Right atrium auricular region (tissue), 2 donors: ENCODE data around the gene ARHGEF39. TPM values are rescaled to one million over a fixed set of nuclear protein-coding genes. Genes with fewer than 3 reads are reported as not detected.

Source experiments
- DNase-seq: peaks from one replicate; pipeline ENCODE4 v3.0.0-alpha.2; 2019; ENCODE audit warnings: low spot score
- H3K27ac ChIP-seq, 2 donors: fragments of 200-600 bp; sonication (generic); 1 replicate in 1 of 2; 2 replicates in 1 of 2; pipeline ENCODE4 v1.5.1; 2016 to 2019
- H3K27me3 ChIP-seq, 2 donors: fragments of 200-600 bp; sonication (generic); one replicate each; pipeline versions ENCODE4 v1.5.1 to v1.6.0; 2017 to 2019
- H3K36me3 ChIP-seq: fragments of 200-600 bp; sonication (generic); one replicate; pipeline ENCODE4 v1.5.1; 2016
- H3K4me1 ChIP-seq, 2 donors: fragments of 200-600 bp; sonication (generic); one replicate each; pipeline versions ENCODE4 v1.5.1 to v1.6.0; 2017 to 2019
- H3K4me3 ChIP-seq, 2 donors: fragments of 200-600 bp; sonication (generic); 1 replicate in 1 of 2; 2 replicates in 1 of 2; pipeline ENCODE4 v1.5.1; 2017 to 2019; ENCODE audit warnings: mild to moderate bottlenecking in 1 of 2, moderate library complexity in 1 of 2
- H3K9me3 ChIP-seq, 2 donors: fragments of 200-600 bp; sonication (generic); one replicate each; pipeline ENCODE4 v1.5.1; 2019
- CTCF ChIP-seq, 2 donors: fragments of 200-600 bp; sonication (generic); IDR thresholded peaks; one replicate each; pipeline ENCODE4 v1.5.1; 2019; ENCODE audit warnings: antibody characterized with exemption in 2 of 2
- total RNA-seq, 2 donors: library from RNA; depleted of rRNA; stranded (reverse); fragments of >200 nt; gene quantifications; one replicate each; pipeline ENCODE4 v1.1.0, GENCODE V29; 2016

The ARHGEF39 gene
- total RNA-seq, 2 donors from 2014 or later: 0.44 TPM; not detected in 1

- Histone ChIP-seq H3K27me3 (no peaks in the 10 kb centered on the region), H3K9me3 (no peaks in the 10 kb centered on the region), H3K4me3 (no peak overlapping the region), H3K4me1 (peaks cover 0 to 23% of the 10 kb centered on the region in 2 donors), H3K27ac (peak overlapping the region; percentile 9 to 30), H3K36me3 (peaks cover 68% of the 10 kb centered on the region)
- DNase-seq: no peak
- TF ChIP-seq CTCF (IDR thresholded peaks at IDR 0.05): no peak
Observed at GRCh38 chr9:35697486-35697885, 32.5 kb upstream of the ARHGEF39 start.

- H3K36me3 ChIP-seq: peaks cover 60% of the 10 kb centered on the region
- DNase-seq: peak; percentile 75
- H3K4me3 ChIP-seq: no peak overlapping the region
- peaks cover 0 to 23% of the 10 kb centered on the region in 2 donors for H3K4me1 ChIP-seq
- no peaks in the 10 kb centered on the region for H3K9me3 ChIP-seq
- H3K27ac ChIP-seq: peak overlapping the region; percentile 23 to 58
- peak; percentile 77 to 92 for TF ChIP-seq CTCF (IDR thresholded peaks at IDR 0.05)
- no peaks in the 10 kb centered on the region for H3K27me3 ChIP-seq
Observed at GRCh38 chr9:35696520-35697215, 31.7 kb upstream of the ARHGEF39 start.

- H3K27me3 ChIP-seq: no peaks in the 10 kb centered on the region
- no peak for DNase-seq
- no peak overlapping the region for H3K4me3 ChIP-seq
- H3K36me3 ChIP-seq: peaks cover 53% of the 10 kb centered on the region
- TF ChIP-seq CTCF (IDR thresholded peaks at IDR 0.05): no peak
- H3K27ac ChIP-seq: peak overlapping the region; percentile 23 to 58
- no peaks in the 10 kb centered on the region for H3K9me3 ChIP-seq
- H3K4me1 ChIP-seq: peaks cover 0 to 25% of the 10 kb centered on the region in 2 donors
Observed at GRCh38 chr9:35695943-35696401, 31.0 kb upstream of the ARHGEF39 start.

- TF ChIP-seq CTCF (IDR thresholded peaks at IDR 0.05): no peak
- H3K27ac ChIP-seq: peak overlapping the region; percentile 97 to 99
- no peaks in the 10 kb centered on the region for H3K9me3 ChIP-seq
- peaks cover 0 to 41% of the 10 kb centered on the region in 2 donors for H3K4me1 ChIP-seq
- H3K27me3 ChIP-seq: no peaks in the 10 kb centered on the region
- no peak for DNase-seq
- peaks cover 23% of the 10 kb centered on the region for H3K36me3 ChIP-seq
- no peak overlapping the region for H3K4me3 ChIP-seq
Observed at GRCh38 chr9:35691757-35692301, 26.8 kb upstream of the ARHGEF39 start.

GRCh38 chr9:35691334-35691650 is 26.3 kb upstream of the ARHGEF39 start:
- no peaks in the 10 kb centered on the region for H3K9me3 ChIP-seq
- H3K36me3 ChIP-seq: peaks cover 20% of the 10 kb centered on the region
- DNase-seq: no peak
- H3K4me3 ChIP-seq: peak overlapping the region; percentile 70 to 74
- TF ChIP-seq CTCF (IDR thresholded peaks at IDR 0.05): no peak
- no peaks in the 10 kb centered on the region for H3K27me3 ChIP-seq
- H3K4me1 ChIP-seq: peaks cover 0 to 41% of the 10 kb centered on the region in 2 donors
- peak overlapping the region; percentile 97 to 99 for H3K27ac ChIP-seq
